Right atrium auricular region (tissue), 2 donors: Measurements from ENCODE around the gene GFER. TPM values are rescaled to one million over a fixed set of nuclear protein-coding genes. Genes with fewer than 3 reads are reported as not detected.

ENCODE experiments used
- DNase-seq: peaks from one replicate; pipeline ENCODE4 v3.0.0-alpha.2; 2019; ENCODE audit warnings: low spot score
- H3K27ac ChIP-seq, 2 donors: fragments of 200-600 bp; sonication (generic); 1 replicate in 1 of 2; 2 replicates in 1 of 2; pipeline ENCODE4 v1.5.1; 2016 to 2019
- H3K27me3 ChIP-seq, 2 donors: fragments of 200-600 bp; sonication (generic); one replicate each; pipeline versions ENCODE4 v1.5.1 to v1.6.0; 2017 to 2019
- H3K36me3 ChIP-seq: fragments of 200-600 bp; sonication (generic); one replicate; pipeline ENCODE4 v1.5.1; 2016
- H3K4me1 ChIP-seq, 2 donors: fragments of 200-600 bp; sonication (generic); one replicate each; pipeline versions ENCODE4 v1.5.1 to v1.6.0; 2017 to 2019
- H3K4me3 ChIP-seq, 2 donors: fragments of 200-600 bp; sonication (generic); 1 replicate in 1 of 2; 2 replicates in 1 of 2; pipeline ENCODE4 v1.5.1; 2017 to 2019; ENCODE audit warnings: mild to moderate bottlenecking in 1 of 2, moderate library complexity in 1 of 2
- H3K9me3 ChIP-seq, 2 donors: fragments of 200-600 bp; sonication (generic); one replicate each; pipeline ENCODE4 v1.5.1; 2019
- total RNA-seq, 2 donors: library from RNA; depleted of rRNA; stranded (reverse); fragments of >200 nt; gene quantifications; one replicate each; pipeline ENCODE4 v1.1.0, GENCODE V29; 2016
- TF ChIP-seq, protein P1 (sequence below), 2 donors: fragments of 200-600 bp; sonication (generic); IDR thresholded peaks; one replicate each; pipeline ENCODE4 v1.5.1; 2019; ENCODE audit warnings: antibody characterized with exemption in 2 of 2

Gene GFER
- total RNA-seq, 2 donors from 2014 or later = 11.9 to 12.6 TPM

- DNase-seq = no peak
- no peak overlapping the region for H3K27ac ChIP-seq
- H3K36me3 ChIP-seq = peaks cover 58% of the 10 kb centered on the region
- TF ChIP-seq, protein P1, sequence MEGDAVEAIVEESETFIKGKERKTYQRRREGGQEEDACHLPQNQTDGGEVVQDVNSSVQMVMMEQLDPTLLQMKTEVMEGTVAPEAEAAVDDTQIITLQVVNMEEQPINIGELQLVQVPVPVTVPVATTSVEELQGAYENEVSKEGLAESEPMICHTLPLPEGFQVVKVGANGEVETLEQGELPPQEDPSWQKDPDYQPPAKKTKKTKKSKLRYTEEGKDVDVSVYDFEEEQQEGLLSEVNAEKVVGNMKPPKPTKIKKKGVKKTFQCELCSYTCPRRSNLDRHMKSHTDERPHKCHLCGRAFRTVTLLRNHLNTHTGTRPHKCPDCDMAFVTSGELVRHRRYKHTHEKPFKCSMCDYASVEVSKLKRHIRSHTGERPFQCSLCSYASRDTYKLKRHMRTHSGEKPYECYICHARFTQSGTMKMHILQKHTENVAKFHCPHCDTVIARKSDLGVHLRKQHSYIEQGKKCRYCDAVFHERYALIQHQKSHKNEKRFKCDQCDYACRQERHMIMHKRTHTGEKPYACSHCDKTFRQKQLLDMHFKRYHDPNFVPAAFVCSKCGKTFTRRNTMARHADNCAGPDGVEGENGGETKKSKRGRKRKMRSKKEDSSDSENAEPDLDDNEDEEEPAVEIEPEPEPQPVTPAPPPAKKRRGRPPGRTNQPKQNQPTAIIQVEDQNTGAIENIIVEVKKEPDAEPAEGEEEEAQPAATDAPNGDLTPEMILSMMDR (IDR thresholded peaks at IDR 0.05) = no peak
- no peaks in the 10 kb centered on the region for H3K27me3 ChIP-seq
- peaks cover 0 to 27% of the 10 kb centered on the region in 2 donors for H3K4me1 ChIP-seq
- no peaks in the 10 kb centered on the region for H3K9me3 ChIP-seq
- no peak overlapping the region for H3K4me3 ChIP-seq
Measured at GRCh38 chr16:2001035-2001434, 17.0 kb downstream of the GFER start.

- Histone ChIP-seq H3K4me3 (no peak overlapping the region), H3K27ac (no peak overlapping the region), H3K4me1 (peaks cover 0 to 34% of the 10 kb centered on the region in 2 donors), H3K36me3 (peaks cover 58% of the 10 kb centered on the region), H3K9me3 (no peaks in the 10 kb centered on the region), H3K27me3 (no peaks in the 10 kb centered on the region)
- TF ChIP-seq, protein P1 (IDR thresholded peaks at IDR 0.05) = no peak
- no peak for DNase-seq
Measured at GRCh38 chr16:2001456-2002355, 17.7 kb downstream of the GFER start.

DNA sequence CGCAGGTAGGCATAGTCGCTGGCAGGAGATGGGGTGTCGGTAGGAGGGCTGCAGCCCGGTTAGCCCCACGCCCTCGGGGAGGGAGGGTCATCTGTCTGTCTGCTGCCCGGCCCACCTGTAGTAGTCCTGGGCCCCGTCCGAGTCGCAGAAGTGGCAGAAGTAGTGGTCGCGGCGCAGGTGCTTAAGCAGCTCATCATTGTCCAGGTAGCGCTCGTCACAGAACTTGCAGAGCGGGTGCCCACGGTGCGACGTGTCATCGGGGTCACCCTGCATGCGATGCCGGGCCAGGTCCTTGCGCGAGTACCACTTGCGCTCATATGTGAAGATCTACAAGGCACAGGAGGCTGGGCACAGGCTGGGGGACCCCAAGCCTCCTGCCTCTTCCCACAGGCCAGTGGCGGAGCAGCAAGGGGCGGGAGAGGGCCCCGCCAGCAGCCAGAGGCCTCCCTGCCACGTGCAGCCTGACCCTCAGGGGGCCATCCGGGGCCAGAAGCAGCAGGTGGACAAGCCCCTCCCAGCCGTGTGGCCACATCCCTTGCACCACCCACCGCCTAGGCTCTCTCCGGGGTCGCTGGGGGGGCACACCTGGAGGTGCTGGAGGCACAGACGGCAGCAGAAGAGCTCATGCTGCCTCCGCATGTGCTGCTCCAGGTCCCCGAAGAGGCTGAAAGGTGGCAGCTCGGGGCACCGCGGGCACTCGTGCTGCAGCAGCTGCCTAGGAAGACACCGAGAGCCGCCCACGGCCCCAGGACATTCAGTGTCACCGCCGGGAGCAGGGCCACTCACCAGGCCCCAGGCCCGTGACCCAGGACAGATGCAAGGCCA is 18.6 kb downstream of the GFER start:
- TF ChIP-seq, protein P1 (IDR thresholded peaks at IDR 0.05) = no peak
- H3K27ac ChIP-seq = no peak overlapping the region
- DNase-seq = no peak
- peaks cover 54% of the 10 kb centered on the region for H3K36me3 ChIP-seq
- peaks cover 0 to 43% of the 10 kb centered on the region in 2 donors for H3K4me1 ChIP-seq
- no peak overlapping the region for H3K4me3 ChIP-seq
- no peaks in the 10 kb centered on the region for H3K9me3 ChIP-seq
- H3K27me3 ChIP-seq = no peaks in the 10 kb centered on the region

DNA sequence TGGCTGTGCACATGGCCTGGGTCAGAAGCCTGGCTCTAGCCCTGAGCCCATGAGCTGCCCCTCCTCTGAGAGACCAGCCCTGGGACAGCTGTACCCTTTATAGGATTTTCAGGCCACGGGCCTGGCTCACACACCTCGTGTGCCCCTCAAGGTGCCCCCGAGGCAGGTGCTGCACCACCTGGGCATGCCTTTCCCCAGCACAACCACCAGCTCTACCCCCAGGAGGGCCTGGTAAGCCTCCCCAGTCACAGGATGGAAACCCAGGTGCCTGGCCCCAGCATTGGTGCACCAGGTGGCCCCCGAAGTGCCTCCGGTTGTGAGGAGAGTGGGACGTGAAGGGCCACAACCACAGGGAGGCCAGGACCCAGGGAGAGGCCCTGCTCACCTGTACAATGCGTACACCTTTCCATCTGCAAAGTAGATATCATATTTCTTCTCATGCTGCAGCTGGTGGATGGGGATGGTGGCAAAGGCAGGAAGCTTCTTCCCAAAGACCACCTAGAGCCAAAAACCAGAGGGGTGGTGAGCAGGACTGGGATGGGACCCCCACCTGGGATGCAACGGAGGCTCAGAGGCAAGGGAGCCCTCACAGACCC is 19.3 kb downstream of the GFER start:
- H3K9me3 ChIP-seq = no peaks in the 10 kb centered on the region
- peaks cover 0 to 50% of the 10 kb centered on the region in 2 donors for H3K4me1 ChIP-seq
- H3K4me3 ChIP-seq = no peak overlapping the region
- no peak for DNase-seq
- H3K36me3 ChIP-seq = peaks cover 48% of the 10 kb centered on the region
- peak overlapping the region in 1 of 2 donors; percentile 26 for H3K27ac ChIP-seq
- H3K27me3 ChIP-seq = no peaks in the 10 kb centered on the region
- TF ChIP-seq, protein P1 (IDR thresholded peaks at IDR 0.05) = no peak

GRCh38 chr16:2003827-2004641 is 20.0 kb downstream of the GFER start:
- Histone ChIP-seq H3K27me3 (no peaks in the 10 kb centered on the region), H3K27ac (peak overlapping the region in 1 of 2 donors; percentile 26), H3K9me3 (no peaks in the 10 kb centered on the region), H3K36me3 (peaks cover 41% of the 10 kb centered on the region), H3K4me1 (peaks cover 0 to 57% of the 10 kb centered on the region in 2 donors), H3K4me3 (peak overlapping the region in 1 of 2 donors; percentile 14)
- peak; percentile 87 for DNase-seq
- TF ChIP-seq, protein P1 (IDR thresholded peaks at IDR 0.05) = peak; percentile 74 to 98
